RWPE2 (cell line): ENCODE measurements around the gene ASNS.
A peak's percentile ranks its signal among the peaks of the same experiment; 100 is the strongest.
"Not testable (repeated sequence)": the region's sequence is repeated elsewhere in the genome, so short reads cannot be mapped to it uniquely, and the experiment has no call there.

Source experiments
- ATAC-seq: fragments of 200-7000 bp; cut with Tn5 transposase; 3 replicates; pipeline ENCODE4 v1.9.1; 2021; ENCODE audit warnings: low read depth
- DNase-seq: peaks from one replicate; pipeline ENCODE4 v3.0.0-alpha.2; 2020; ENCODE audit warnings: low spot score
- H3K27ac ChIP-seq: fragments of 450-650 bp; 2 replicates; pipeline ENCODE4 v1.5.1; 2017; ENCODE audit warnings: mild to moderate bottlenecking; ENCODE audit not compliant: poor library complexity, severe bottlenecking
- H3K27me3 ChIP-seq: fragments of 250-450 bp; sonication (Bioruptor Pico); 2 replicates; pipeline ENCODE4 v1.5.1; 2021; ENCODE audit warnings: mild to moderate bottlenecking, moderate library complexity; ENCODE audit not compliant: insufficient read depth, poor library complexity, severe bottlenecking
- H3K36me3 ChIP-seq: fragments of 250-450 bp; sonication (Bioruptor Pico); 2 replicates; pipeline ENCODE4 v1.5.1; 2020; ENCODE audit warnings: low read depth, mild to moderate bottlenecking, moderate library complexity
- H3K4me1 ChIP-seq: fragments of 250-450 bp; sonication (Bioruptor Pico); 2 replicates; pipeline ENCODE4 v1.5.1; 2021; ENCODE audit warnings: mild to moderate bottlenecking, moderate library complexity; ENCODE audit not compliant: insufficient read depth, poor library complexity, severe bottlenecking
- H3K4me3 ChIP-seq: fragments of 250-450 bp; sonication (Bioruptor Pico); 2 replicates; pipeline ENCODE4 v1.5.1; 2021; ENCODE audit warnings: mild to moderate bottlenecking, moderate library complexity; ENCODE audit not compliant: severe bottlenecking
- H3K9me3 ChIP-seq: fragments of 250-450 bp; sonication (Bioruptor Pico); 2 replicates; pipeline ENCODE4 v1.5.1; 2021; ENCODE audit warnings: mild to moderate bottlenecking, moderate library complexity; ENCODE audit not compliant: severe bottlenecking
- TF ChIP-seq, protein P1 (sequence below): fragments of 450-650 bp; IDR thresholded peaks from one replicate; pipeline ENCODE4 v1.5.1; 2017; ENCODE audit warnings: mild to moderate bottlenecking, moderate library complexity; ENCODE audit not compliant: poor library complexity, severe bottlenecking

ASNS gene

DNA sequence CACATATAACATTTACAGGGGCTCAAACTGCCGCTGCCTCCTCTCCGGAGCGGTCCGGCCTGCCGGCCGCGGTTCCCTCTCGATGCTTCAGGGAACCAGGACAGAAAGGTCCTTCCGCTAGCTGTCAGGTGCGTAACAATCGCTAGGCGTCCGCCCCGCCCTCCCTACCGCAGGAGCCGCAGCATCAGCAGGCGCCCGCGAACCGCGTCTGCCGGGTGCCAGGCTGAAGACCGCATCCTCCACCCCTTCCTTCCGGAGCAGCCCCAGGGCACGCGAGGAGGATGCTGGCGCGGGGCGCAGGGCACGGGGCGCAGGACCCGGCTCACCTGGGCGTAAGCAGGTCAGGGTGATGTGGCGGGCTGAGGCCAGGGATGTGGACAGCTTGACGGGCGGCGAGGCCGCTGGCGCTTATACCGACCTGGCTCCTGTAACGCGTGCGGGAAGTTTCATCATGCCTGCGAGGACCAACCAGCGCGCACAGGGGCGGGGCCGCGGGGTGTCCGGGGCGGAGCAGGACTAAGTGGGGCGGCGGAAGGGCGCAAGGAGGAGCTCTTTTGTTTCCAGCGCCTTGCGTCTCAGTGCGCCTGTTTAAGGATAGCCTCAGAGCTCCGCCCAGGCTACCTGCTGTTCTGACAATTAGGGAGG is at the start of gene ASNS:
ASNS (minus strand) TSS at position 384 of the 645 bp plus-strand sequence. CDS start 3,252 bp downstream, outside the sequence.
- Histone ChIP-seq H3K4me1 (peaks cover 5% of the 10 kb centered on the region), H3K27ac (no peak within 1 kb of the TSS), H3K36me3 (peaks cover 40% of the 10 kb centered on the region), H3K27me3 (no peaks in the 10 kb centered on the region), H3K4me3 (peak within 1 kb of the TSS; percentile 73), H3K9me3 (no peaks in the 10 kb centered on the region)
- TF ChIP-seq, protein P1, sequence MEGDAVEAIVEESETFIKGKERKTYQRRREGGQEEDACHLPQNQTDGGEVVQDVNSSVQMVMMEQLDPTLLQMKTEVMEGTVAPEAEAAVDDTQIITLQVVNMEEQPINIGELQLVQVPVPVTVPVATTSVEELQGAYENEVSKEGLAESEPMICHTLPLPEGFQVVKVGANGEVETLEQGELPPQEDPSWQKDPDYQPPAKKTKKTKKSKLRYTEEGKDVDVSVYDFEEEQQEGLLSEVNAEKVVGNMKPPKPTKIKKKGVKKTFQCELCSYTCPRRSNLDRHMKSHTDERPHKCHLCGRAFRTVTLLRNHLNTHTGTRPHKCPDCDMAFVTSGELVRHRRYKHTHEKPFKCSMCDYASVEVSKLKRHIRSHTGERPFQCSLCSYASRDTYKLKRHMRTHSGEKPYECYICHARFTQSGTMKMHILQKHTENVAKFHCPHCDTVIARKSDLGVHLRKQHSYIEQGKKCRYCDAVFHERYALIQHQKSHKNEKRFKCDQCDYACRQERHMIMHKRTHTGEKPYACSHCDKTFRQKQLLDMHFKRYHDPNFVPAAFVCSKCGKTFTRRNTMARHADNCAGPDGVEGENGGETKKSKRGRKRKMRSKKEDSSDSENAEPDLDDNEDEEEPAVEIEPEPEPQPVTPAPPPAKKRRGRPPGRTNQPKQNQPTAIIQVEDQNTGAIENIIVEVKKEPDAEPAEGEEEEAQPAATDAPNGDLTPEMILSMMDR, result no peak
- DNase-seq (peak; percentile 94), ATAC-seq (peak; percentile 98)

DNA sequence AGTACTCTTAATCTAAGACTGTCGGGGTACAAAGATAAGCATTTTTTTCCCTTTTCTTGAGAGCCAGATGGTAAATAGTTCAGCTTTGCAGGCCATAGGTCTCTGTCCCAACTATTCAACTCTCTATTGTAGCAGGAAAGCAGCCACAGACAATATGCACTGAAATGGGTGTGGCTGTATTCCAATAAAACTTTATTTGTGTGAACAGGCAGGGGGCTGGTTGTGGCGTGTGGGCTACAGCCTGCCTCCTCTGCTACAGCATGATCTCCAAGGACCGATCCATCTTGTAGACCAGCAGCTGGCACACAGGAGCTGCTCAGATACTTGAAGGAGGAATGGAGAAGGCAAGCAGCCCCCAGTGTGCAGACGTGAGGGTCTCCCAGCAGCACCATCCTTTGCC is 49.0 kb upstream of the ASNS start:
- not testable (repeated sequence) for H3K9me3 ChIP-seq, H3K27ac ChIP-seq, H3K27me3 ChIP-seq, H3K4me1 ChIP-seq, H3K36me3 ChIP-seq, H3K4me3 ChIP-seq, DNase-seq, ATAC-seq

DNA sequence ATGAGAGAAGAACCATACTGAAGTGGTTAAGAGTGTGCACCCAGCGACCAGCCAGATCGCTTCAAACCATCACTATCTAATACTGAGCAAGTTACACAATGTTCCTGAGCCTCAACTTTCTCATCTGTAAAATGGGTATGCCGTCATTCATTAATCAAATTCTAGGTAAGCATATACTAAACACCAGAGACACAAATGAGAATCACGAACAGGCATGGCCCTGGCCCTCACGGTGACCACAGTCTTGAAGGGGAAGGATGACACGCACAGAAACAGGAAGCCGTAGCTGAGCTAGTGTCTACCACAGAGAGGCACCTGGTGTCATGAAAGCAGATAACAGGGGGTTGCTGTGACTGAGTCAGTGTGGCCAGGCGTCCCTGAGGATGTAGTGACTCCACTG is 43.1 kb upstream of the ASNS start:
- H3K36me3 ChIP-seq, H3K27ac ChIP-seq, H3K4me1 ChIP-seq, DNase-seq, H3K4me3 ChIP-seq, ATAC-seq, H3K9me3 ChIP-seq, H3K27me3 ChIP-seq: not testable (repeated sequence)

GRCh38 chr7:97912294-97912693 is 40.1 kb upstream of the ASNS start:
- not testable (repeated sequence) for ATAC-seq, H3K36me3 ChIP-seq, H3K27ac ChIP-seq, H3K4me3 ChIP-seq, H3K27me3 ChIP-seq, H3K4me1 ChIP-seq, DNase-seq, H3K9me3 ChIP-seq

DNA sequence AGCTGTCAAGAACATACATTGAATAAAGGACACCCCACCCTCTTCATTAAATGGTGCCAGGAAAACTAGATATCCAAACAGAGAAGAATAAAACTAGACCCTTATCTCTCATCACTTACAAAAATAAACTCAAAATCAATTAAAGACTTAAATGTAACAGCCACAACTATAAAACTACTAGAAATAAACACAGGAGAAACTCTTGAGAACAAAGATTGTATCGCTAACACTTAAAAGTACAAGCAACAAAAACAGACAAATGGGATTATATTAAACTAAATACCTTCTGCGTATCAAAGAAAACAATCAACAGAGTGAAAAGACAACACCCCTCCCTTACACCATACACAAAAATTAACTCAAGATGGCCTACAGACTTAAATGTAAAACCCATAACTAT is 24.7 kb upstream of the ASNS start:
- not testable (repeated sequence) for H3K27me3 ChIP-seq, H3K9me3 ChIP-seq, H3K27ac ChIP-seq, H3K4me1 ChIP-seq, H3K36me3 ChIP-seq, DNase-seq, H3K4me3 ChIP-seq, ATAC-seq

- not testable (repeated sequence) for H3K27me3 ChIP-seq, ATAC-seq, H3K36me3 ChIP-seq, H3K27ac ChIP-seq, DNase-seq, H3K4me1 ChIP-seq, H3K9me3 ChIP-seq, H3K4me3 ChIP-seq
Observed at GRCh38 chr7:97891721-97892120, 19.5 kb upstream of the ASNS start.

DNA sequence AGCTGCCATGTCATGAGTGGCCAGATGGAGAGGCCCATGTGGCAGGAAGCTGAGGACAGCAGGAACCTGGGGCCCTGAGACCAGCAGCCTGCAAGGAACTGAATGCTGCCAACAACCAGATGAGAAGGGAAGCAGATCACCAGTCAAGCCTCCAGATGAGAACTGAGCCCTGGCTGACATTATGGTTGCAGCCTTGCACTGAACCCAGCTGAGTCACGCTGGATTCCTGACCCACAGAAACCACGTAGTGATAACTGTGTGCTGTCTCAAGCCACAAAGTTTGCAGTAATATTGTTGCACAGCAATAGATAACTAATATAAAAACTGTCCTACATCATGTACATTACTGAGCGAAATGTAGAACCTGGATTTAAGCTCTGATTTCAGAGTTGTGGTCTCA is 7.3 kb upstream of the ASNS start:
- DNase-seq, H3K4me1 ChIP-seq, ATAC-seq: not testable (repeated sequence)

GRCh38 chr7:97874894-97875293 is 2.7 kb upstream of the ASNS start:
- ATAC-seq, result not testable (repeated sequence)

More for the DNA sequence above, 7.3 kb upstream of the ASNS start:
- H3K27me3 ChIP-seq, H3K27ac ChIP-seq, H3K36me3 ChIP-seq, H3K9me3 ChIP-seq, H3K4me3 ChIP-seq: not testable (repeated sequence)

More at GRCh38 chr7:97874894-97875293, 2.7 kb upstream of the ASNS start:
- DNase-seq, H3K27ac ChIP-seq, H3K4me3 ChIP-seq, H3K9me3 ChIP-seq, H3K4me1 ChIP-seq, H3K27me3 ChIP-seq: not testable (repeated sequence)
- H3K36me3 ChIP-seq, result peaks cover 13% of the 10 kb centered on the region
